H1 (cell line): ENCODE results near the gene TOP3B. TPM values are rescaled to one million over a fixed set of nuclear protein-coding genes. Genes with fewer than 3 reads are reported as not detected.

Experiments used
- CTBP2 ChIP-seq: IDR thresholded peaks from 2 replicates; pipeline ENCODE4 v1.7.0; 2011; ENCODE audit warnings: borderline replicate concordance, mild to moderate bottlenecking, moderate library complexity, mixed read lengths, low read length; ENCODE audit not compliant: insufficient read depth, insufficient read length
- RAD21 ChIP-seq, 2 experiments: IDR thresholded peaks in 1 of 2; conservative IDR thresholded peaks in 1 of 2; 2 replicates each; pipeline ENCODE4 v1.6.1; 2011; ENCODE audit warnings: low read depth in 2 of 2, low read length in 2 of 2, improper control_type of control experiment in 1 of 2, inconsistent platforms in 1 of 2, mild to moderate bottlenecking in 1 of 2, moderate library complexity in 1 of 2
- polyA plus RNA-seq, 7 experiments: library from polyadenylated mRNA; depleted of rRNA in 3 of 7; stranded (reverse) in 5 of 7; unstranded in 2 of 7; fragments of >200 nt in 5 of 7; fragments of 200-250 nt in 2 of 7; gene quantifications; 1 replicate in 5 of 7; 2 replicates in 1 of 7; 4 replicates in 1 of 7; pipeline versions ENCODE4 v1.2.1 to v1.2.3, GENCODE V29; 2011 to 2013; ENCODE audit warnings: missing spikeins in 2 of 7, mixed read lengths in 2 of 7
- total RNA-seq: library from RNA; stranded (reverse); fragmentation: NEBNext Ultra II Directional; extraction: Animal tissue kit (Norgen Biotek cat#: 25700); gene quantifications from 2 replicates; pipeline ENCODE4 v1.2.1, GENCODE V29; 2021

Gene TOP3B
- total and polyA plus RNA-seq, 2 of the 8 experiments (the other 6 are each of a cell fraction or from before 2014, with no cell fraction given): 30.4 to 52.8 TPM

DNA sequence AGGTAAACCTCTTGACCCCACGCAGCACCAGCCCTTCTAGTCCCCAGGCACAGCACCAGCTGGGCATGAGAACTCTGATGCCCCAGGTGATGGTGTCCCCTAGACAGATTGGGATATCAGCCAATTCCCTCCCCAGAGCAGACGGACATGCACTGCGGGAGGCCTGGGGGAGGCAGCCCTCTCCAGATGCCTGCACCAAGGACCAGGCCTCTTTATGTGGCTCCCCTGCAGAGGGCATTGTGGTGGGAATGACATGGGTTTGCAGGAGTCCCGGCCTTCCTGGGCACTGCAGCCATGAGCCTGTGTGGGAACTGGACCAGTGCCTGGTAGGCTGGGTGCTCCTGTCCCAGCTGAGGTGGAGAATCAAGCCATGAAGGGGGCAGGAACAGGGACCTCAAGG is 55.9 kb downstream of the TOP3B start (continued):
- TF ChIP-seq RAD21 (IDR thresholded peaks at IDR 0.05 in 1 of 2, conservative IDR thresholded peaks at IDR 0.05 in 1 of 2; ENCODE audit: low read depth in 2 of 2, low read length in 2 of 2) (no peak), CTBP2 (no peak)
